H1 (cell line): ENCODE measurements around the gene PDF. TPM values are rescaled to one million over a fixed set of nuclear protein-coding genes. Genes with fewer than 3 reads are reported as not detected.

ENCODE experiments used
- CTCF ChIA-PET: fragments of 300-600 bp; sonication (Branson Sonifier 250); formaldehyde crosslinking; loops from one replicate; lab custom pipeline; 2021; ENCODE audit not compliant: partially characterized antibody; lab: Charles Lee
- POLR2A ChIA-PET: fragments of 300-600 bp; sonication (Branson Sonifier 250); formaldehyde crosslinking; loops from one replicate; lab custom pipeline; 2021; ENCODE audit warnings: inconsistent platforms; ENCODE audit not compliant: partially characterized antibody; lab: Charles Lee
- DNase-seq, 2 experiments: peaks; one replicate each; pipeline versions ENCODE4 v3.0.0 to v3.0.0-alpha.2; 2010 to 2022; ENCODE audit warnings: low spot score in 2 of 2, low read depth in 1 of 2, mixed read lengths in 1 of 2
- FAIRE-seq: peaks from 2 replicates; lab custom pipeline; 2011; peaks lifted over from hg19 to GRCh38; lab: Jason Lieb, UNC
- H2AFZ ChIP-seq: 2 replicates; pipeline ENCODE4 v1.8.1; 2012; ENCODE audit warnings: low read length, inconsistent platforms
- H2AK5ac ChIP-seq: 2 replicates; pipeline ENCODE4 v1.6.1; 2013; ENCODE audit warnings: low read depth, low read length
- H2BK120ac ChIP-seq: replicated peaks from 2 replicates; pipeline ENCODE3; 2013; ENCODE audit warnings: low read depth, low read length, inconsistent platforms
- H2BK12ac ChIP-seq: 2 replicates; pipeline ENCODE4 v1.6.1; 2013; ENCODE audit warnings: low read depth, low read length
- H2BK15ac ChIP-seq: 2 replicates; pipeline ENCODE4 v1.6.1; 2013; ENCODE audit warnings: low read length
- H2BK20ac ChIP-seq: 2 replicates; pipeline ENCODE4 v1.6.1; 2013; ENCODE audit warnings: low read length
- H2BK5ac ChIP-seq: 2 replicates; pipeline ENCODE4 v1.6.1; 2013; ENCODE audit warnings: low read depth, low read length
- H3K14ac ChIP-seq: 2 replicates; pipeline ENCODE4 v1.6.1; 2013; ENCODE audit warnings: inconsistent platforms; ENCODE audit not compliant: insufficient read length
- H3K18ac ChIP-seq: 2 replicates; pipeline ENCODE4 v1.6.1; 2013; ENCODE audit warnings: low read length; ENCODE audit errors: extremely low read depth
- H3K23ac ChIP-seq: 2 replicates; pipeline ENCODE4 v1.6.1; 2013; ENCODE audit warnings: inconsistent platforms; ENCODE audit not compliant: insufficient read length
- H3K23me2 ChIP-seq: 2 replicates; pipeline ENCODE4 v1.6.1; 2013; ENCODE audit warnings: low read depth, low read length
- H3K27ac ChIP-seq: 2 replicates; pipeline ENCODE4 v1.6.1; 2011; ENCODE audit warnings: low read depth, low read length, inconsistent platforms
- H3K27me3 ChIP-seq, 4 experiments: replicated peaks in 1 of 4; 1 replicate in 1 of 4; 2 replicates in 3 of 4; pipeline versions ENCODE4 v1.6.1 to v1.8.1; 2011 to 2013; ENCODE audit warnings: low read length in 3 of 4, mild to moderate bottlenecking in 3 of 4, inconsistent platforms in 2 of 4, mixed read lengths in 2 of 4, moderate library complexity in 1 of 4; ENCODE audit not compliant: control insufficient read depth in 3 of 4, insufficient read depth in 3 of 4; ENCODE audit errors: extremely low read depth in 1 of 4
- H3K36me3 ChIP-seq, 4 experiments: 2 replicates each; pipeline versions ENCODE4 v1.6.1 to v1.8.1; 2011 to 2013; ENCODE audit warnings: mild to moderate bottlenecking in 4 of 4, low read length in 3 of 4, moderate library complexity in 2 of 4, control low read depth in 1 of 4, inconsistent platforms in 1 of 4; ENCODE audit not compliant: insufficient read depth in 4 of 4, control insufficient read depth in 2 of 4
- H3K4ac ChIP-seq: replicated peaks from 2 replicates; pipeline ENCODE3; 2013; ENCODE audit warnings: low read length, low read depth, mixed read lengths, inconsistent platforms; ENCODE audit not compliant: insufficient read length
- H3K4me1 ChIP-seq, 4 experiments: replicated peaks in 1 of 4; 1 replicate in 1 of 4; 2 replicates in 3 of 4; pipeline versions ENCODE4 v1.6.1 to v1.8.1; 2011 to 2013; ENCODE audit warnings: low read length in 3 of 4, inconsistent platforms in 2 of 4, mixed read lengths in 1 of 4; ENCODE audit not compliant: insufficient read depth in 4 of 4, control insufficient read depth in 3 of 4
- H3K4me2 ChIP-seq, 2 experiments: 2 replicates each; pipeline versions ENCODE4 v1.6.1 to v1.8.1; 2011 to 2013; ENCODE audit warnings: low read depth in 2 of 2, low read length in 2 of 2, control low read depth in 1 of 2, inconsistent platforms in 1 of 2, mild to moderate bottlenecking in 1 of 2; ENCODE audit not compliant: insufficient read depth in 1 of 2
- H3K4me3 ChIP-seq, 4 experiments: fragments of 200-600, 300-600 bp in 1 of 4; sonication (generic), shearing (Covaris generic), sonication (Bioruptor Twin) in 1 of 4; 2 replicates each; pipeline versions ENCODE4 v1.5.1 to v1.8.1; 2011 to 2016; ENCODE audit warnings: low read length in 4 of 4, low read depth in 3 of 4, control low read depth in 2 of 4, inconsistent platforms in 2 of 4, mild to moderate bottlenecking in 2 of 4, mixed read lengths in 1 of 4, moderate library complexity in 1 of 4; ENCODE audit not compliant: insufficient read depth in 2 of 4; ENCODE audit errors: extremely low read depth in 1 of 4
- H3K56ac ChIP-seq: replicated peaks from 2 replicates; pipeline ENCODE3; 2013; ENCODE audit warnings: low read depth, mild to moderate bottlenecking, mixed read lengths, low read length, inconsistent platforms; ENCODE audit not compliant: insufficient read length
- H3K79me1 ChIP-seq: 2 replicates; pipeline ENCODE4 v1.6.1; 2013; ENCODE audit warnings: low read depth, low read length, control low read depth
- H3K79me2 ChIP-seq, 2 experiments: 2 replicates each; pipeline versions ENCODE4 v1.6.1 to v1.8.1; 2012 to 2013; ENCODE audit warnings: low read length in 2 of 2, mild to moderate bottlenecking in 2 of 2, inconsistent platforms in 1 of 2; ENCODE audit not compliant: insufficient read depth in 2 of 2, control insufficient read depth in 1 of 2
- H3K9ac ChIP-seq, 4 experiments: replicated peaks in 1 of 4; 1 replicate in 1 of 4; 2 replicates in 3 of 4; pipeline versions ENCODE4 v1.6.1 to v1.8.1; 2011 to 2013; ENCODE audit warnings: low read depth in 3 of 4, low read length in 3 of 4, control low read depth in 2 of 4, mild to moderate bottlenecking in 2 of 4, moderate library complexity in 2 of 4, inconsistent platforms in 1 of 4; ENCODE audit errors: extremely low read depth in 1 of 4
- H3K9me3 ChIP-seq, 2 experiments: 2 replicates each; pipeline versions ENCODE4 v1.6.1 to v1.8.1; 2012 to 2013; ENCODE audit warnings: mild to moderate bottlenecking in 2 of 2, moderate library complexity in 2 of 2, control low read depth in 1 of 2, inconsistent platforms in 1 of 2, low read depth in 1 of 2, low read length in 1 of 2, mixed read lengths in 1 of 2; ENCODE audit not compliant: insufficient read depth in 2 of 2
- H4K20me1 ChIP-seq, 2 experiments: replicated peaks in 1 of 2; 2 replicates each; pipeline versions ENCODE3 to v1.8.1; 2011 to 2013; ENCODE audit warnings: inconsistent platforms in 2 of 2, low read length in 2 of 2, mild to moderate bottlenecking in 1 of 2; ENCODE audit not compliant: insufficient read depth in 2 of 2, control insufficient read depth in 1 of 2
- H4K5ac ChIP-seq: 2 replicates; pipeline ENCODE4 v1.6.1; 2013; ENCODE audit warnings: low read length, low read depth, mixed read lengths, inconsistent platforms; ENCODE audit not compliant: insufficient read length
- H4K8ac ChIP-seq: 2 replicates; pipeline ENCODE4 v1.8.0; 2013; ENCODE audit warnings: mild to moderate bottlenecking, moderate library complexity, low read length, inconsistent platforms; ENCODE audit not compliant: insufficient read depth; ENCODE audit errors: extremely low read depth
- H4K91ac ChIP-seq: replicated peaks from 2 replicates; pipeline ENCODE3; 2013; ENCODE audit warnings: low read length, mixed read lengths, inconsistent platforms; ENCODE audit not compliant: insufficient read length
- BACH1 ChIP-seq: IDR thresholded peaks from 2 replicates; pipeline ENCODE4 v1.6.1; 2012; ENCODE audit warnings: low read length, improper control_type of control experiment
- WGBS, 2 experiments: shearing (Covaris generic) in 1 of 2; methylation state at CpG; one replicate each; pipeline versions ENCODE4 v1.1.6 to v1.1.7; 2013 to 2015; ENCODE audit warnings: low lambda C conversion rate in 2 of 2, mixed read lengths in 2 of 2, inconsistent platforms in 1 of 2, low coverage in 1 of 2, missing lambda C conversion rate in 1 of 2; ENCODE audit not compliant: insufficient replicate concordance in 2 of 2, insufficient coverage in 1 of 2, insufficient read length in 1 of 2; ENCODE audit errors: extremely low coverage in 1 of 2, missing lambda C conversion rate in 1 of 2; 5-methylcytosine and 5-hydroxymethylcytosine counted together
- polyA plus RNA-seq, 7 experiments: library from polyadenylated mRNA; depleted of rRNA in 3 of 7; stranded (reverse) in 5 of 7; unstranded in 2 of 7; fragments of >200 nt in 5 of 7; fragments of 200-250 nt in 2 of 7; gene quantifications; 1 replicate in 5 of 7; 2 replicates in 1 of 7; 4 replicates in 1 of 7; pipeline versions ENCODE4 v1.2.1 to v1.2.3, GENCODE V29; 2011 to 2013; ENCODE audit warnings: missing spikeins in 2 of 7, mixed read lengths in 2 of 7
- total RNA-seq: library from RNA; stranded (reverse); fragmentation: NEBNext Ultra II Directional; extraction: Animal tissue kit (Norgen Biotek cat#: 25700); gene quantifications from 2 replicates; pipeline ENCODE4 v1.2.1, GENCODE V29; 2021

The PDF gene
- total and polyA plus RNA-seq, 2 of the 8 experiments (the other 6 are each of a cell fraction or from before 2014, with no cell fraction given), result 17.7 to 23.9 TPM

GRCh38 chr16:69301187-69301586 is 29.2 kb downstream of the PDF start:
- POLR2A ChIA-PET, result interaction anchor here (0.8 to 1.7 kb wide), 2 partner anchors 9 to 170 kb away, joined by 3 read pairs; no protein-coding TSS in a partner anchor
- H3K9me3 ChIP-seq, result no peaks in the 10 kb centered on the region
- H3K9ac ChIP-seq, result no peak overlapping the region
- no peaks in the 10 kb centered on the region for H3K4me1 ChIP-seq
- H2BK20ac ChIP-seq, result no peak overlapping the region
- no peaks in the 10 kb centered on the region for H3K79me1 ChIP-seq
- no peaks in the 10 kb centered on the region for H3K23me2 ChIP-seq
- H2BK15ac ChIP-seq, result no peak overlapping the region
- no peak overlapping the region for H3K4me3 ChIP-seq
- no peak overlapping the region for H2BK12ac ChIP-seq
- DNase-seq (no peak), FAIRE-seq (no peak)
- H3K36me3 ChIP-seq, result peaks cover 0 to 15% (median 6%) of the 10 kb centered on the region in 4 experiments; a peak in 4 of 8 replicates
- H4K8ac ChIP-seq, result no peak overlapping the region
- no peak overlapping the region for H2AFZ ChIP-seq
- H3K56ac ChIP-seq, result no peak overlapping the region
- no peak overlapping the region for H4K5ac ChIP-seq
- no peak overlapping the region for H2AK5ac ChIP-seq
- H4K20me1 ChIP-seq, result no peaks in the 10 kb centered on the region
- 85% methylated on average over 1 of the region's 1 CpG; no CpG with 5 or more reads in 1 of the 2 experiments for WGBS, 2 experiments
- H3K4me2 ChIP-seq, result no peak overlapping the region
- no peak overlapping the region for H3K18ac ChIP-seq
- CTCF ChIA-PET, result interaction anchor here (1.2 to 1.8 kb wide), 3 partner anchors 11 to 143 kb away, joined by 3 to 4 read pairs (median 3); no protein-coding TSS in a partner anchor
- no peak overlapping the region for H3K14ac ChIP-seq
- TF ChIP-seq BACH1, result no peak
- no peak overlapping the region for H3K23ac ChIP-seq
- no peak overlapping the region for H3K4ac ChIP-seq
- H3K79me2 ChIP-seq, result no peaks in the 10 kb centered on the region
- no peak overlapping the region for H4K91ac ChIP-seq
- H3K27ac ChIP-seq, result no peak overlapping the region
- no peaks in the 10 kb centered on the region for H3K27me3 ChIP-seq
- H2BK5ac ChIP-seq, result no peak overlapping the region
- no peak overlapping the region for H2BK120ac ChIP-seq
